K562 (cell line): ENCODE measurements around the gene CD300H. TPM values are rescaled to one million over a fixed set of nuclear protein-coding genes. Genes with fewer than 3 reads are reported as not detected.

Experiments used
- ATAC-seq: fragments of 200-7000 bp; cut with Tn5 transposase; 3 replicates; pipeline ENCODE4 v1.9.1; 2020; ENCODE audit warnings: moderate library complexity
- BruUV-seq: library from RNA; stranded (reverse); fragments of 400-500 nt; replicated peaks from 2 replicates; lab custom pipeline; 2021; lab: Mats Ljungman, UMichigan
- CTCF ChIA-PET: fragments of 300-600 bp; formaldehyde crosslinking; extraction: SDS; loops from one replicate; lab custom pipeline; 2021; ENCODE audit warnings: low intra/inter-chr PET ratio; lab: Yijun Ruan, JAX
- POLR2A ChIA-PET: fragments of 300-600, 350-650 bp; sonication (Branson Sonifier 250); formaldehyde crosslinking; extraction: SDS; loops from one replicate; lab custom pipeline; 2021; ENCODE audit warnings: antibody characterized with exemption, inconsistent platforms; lab: Yijun Ruan, JAX
- DNase-seq, 4 experiments: peaks; one replicate each; pipeline versions ENCODE4 v3.0.0 to v3.0.0-alpha.2; 2011 to 2018; ENCODE audit warnings: low spot score in 3 of 4, mixed read lengths in 3 of 4; ENCODE audit errors: extremely low read depth in 1 of 4
- FAIRE-seq: peaks from 2 replicates; lab custom pipeline; 2011; peaks lifted over from hg19 to GRCh38; lab: Jason Lieb, UNC
- H2AFZ ChIP-seq: 2 replicates; pipeline ENCODE4 v1.6.0; 2011; ENCODE audit warnings: low read depth, low read length, control low read depth, inconsistent platforms
- H3K27ac ChIP-seq: fragments of 200-600 bp; 3 replicates; pipeline ENCODE4 v1.8.0; 2011; ENCODE audit warnings: low read depth, mild to moderate bottlenecking, control low read depth, inconsistent platforms, low read length, moderate library complexity, mixed read lengths; ENCODE audit errors: extremely low read depth
- H3K27me3 ChIP-seq, 2 experiments: fragments of 300-600 bp in 1 of 2; 2 replicates in 1 of 2; 3 replicates in 1 of 2; pipeline versions ENCODE4 v1.6.0 to v1.8.0; 2011; ENCODE audit warnings: inconsistent platforms in 2 of 2, low read length in 2 of 2, mild to moderate bottlenecking in 1 of 2, mixed read lengths in 1 of 2, moderate library complexity in 1 of 2; ENCODE audit not compliant: control insufficient read depth in 2 of 2, insufficient read depth in 2 of 2
- H3K36me3 ChIP-seq: fragments of 300-600 bp; 3 replicates; pipeline ENCODE4 v1.8.0; 2011; ENCODE audit warnings: mild to moderate bottlenecking, low read length, inconsistent platforms; ENCODE audit not compliant: control insufficient read depth, insufficient read depth
- H3K4me1 ChIP-seq, 2 experiments: fragments of 200-600 bp in 1 of 2; replicated peaks in 1 of 2; 2 replicates in 1 of 2; 3 replicates in 1 of 2; pipeline versions ENCODE4 v1.5.1 to v1.8.0; 2011; ENCODE audit warnings: inconsistent platforms in 2 of 2, low read length in 2 of 2, mild to moderate bottlenecking in 1 of 2, mixed read lengths in 1 of 2, moderate library complexity in 1 of 2; ENCODE audit not compliant: control insufficient read depth in 2 of 2, insufficient read depth in 2 of 2
- H3K4me2 ChIP-seq: 2 replicates; pipeline ENCODE4 v1.6.1; 2011; ENCODE audit warnings: low read length, control low read depth, inconsistent platforms, mixed read lengths; ENCODE audit not compliant: insufficient read depth
- H3K4me3 ChIP-seq: fragments of 200-600 bp; sonication (generic), shearing (Covaris generic); 2 replicates; pipeline ENCODE4 v1.5.1; 2016; ENCODE audit warnings: control low read depth, inconsistent platforms
- H3K79me2 ChIP-seq: fragments of 200-600 bp; 3 replicates; pipeline ENCODE4 v1.8.0; 2011; ENCODE audit warnings: low read length, inconsistent platforms; ENCODE audit not compliant: control insufficient read depth, insufficient read depth
- H3K9ac ChIP-seq, 2 experiments: 2 replicates each; pipeline versions ENCODE4 v1.6.0 to v1.6.1; 2011; ENCODE audit warnings: low read depth in 2 of 2, low read length in 2 of 2, control low read depth in 1 of 2, inconsistent platforms in 1 of 2, mild to moderate bottlenecking in 1 of 2, mixed read lengths in 1 of 2; ENCODE audit not compliant: insufficient read depth in 1 of 2
- H3K9me1 ChIP-seq: one replicate; pipeline ENCODE4 v1.6.0; 2011; ENCODE audit warnings: inconsistent platforms, mild to moderate bottlenecking, low read length, moderate library complexity; ENCODE audit not compliant: control insufficient read depth, insufficient read depth
- H3K9me3 ChIP-seq: replicated peaks from 2 replicates; pipeline ENCODE4 v1.5.1; 2011; ENCODE audit warnings: low read depth, low read length, inconsistent platforms; ENCODE audit not compliant: control insufficient read depth, insufficient read depth
- H4K20me1 ChIP-seq: replicated peaks from 2 replicates; pipeline ENCODE4 v1.6.1; 2011; ENCODE audit warnings: low read length, inconsistent platforms, mixed read lengths; ENCODE audit not compliant: control insufficient read depth, insufficient read depth
- CC2D1A ChIP-seq: fragments of 450-650 bp; IDR thresholded peaks from 2 replicates; pipeline ENCODE4 v1.6.1; 2017; ENCODE audit warnings: mild to moderate bottlenecking
- CTCF ChIP-seq, 3 experiments: IDR thresholded peaks in 2 of 3; conservative IDR thresholded peaks in 1 of 3; 2 replicates each; pipeline ENCODE4 v1.5.1; 2011 to 2012; ENCODE audit warnings: low read length in 3 of 3, mild to moderate bottlenecking in 3 of 3, control low read depth in 2 of 3, improper control_type of control experiment in 1 of 3, inconsistent platforms in 1 of 3, low read depth in 1 of 3, mixed read lengths in 1 of 3, moderate library complexity in 1 of 3; ENCODE audit not compliant: insufficient read depth in 2 of 3
- DEAF1 ChIP-seq: fragments of 450-650 bp; formaldehyde crosslinking; IDR thresholded peaks from 2 replicates; pipeline ENCODE4 v1.4.0; 2020; ENCODE audit warnings: mild to moderate bottlenecking, moderate library complexity
- POLR2AphosphoS2 ChIP-seq: IDR thresholded peaks from 2 replicates; pipeline ENCODE4 v1.6.1; 2012; ENCODE audit warnings: low read length, improper control_type of control experiment
- RAD21 ChIP-seq, 2 experiments: fragments of 250-450 bp in 1 of 2; fragments of 450-650 bp in 1 of 2; sonication (Bioruptor Pico) in 1 of 2; formaldehyde crosslinking in 1 of 2; IDR thresholded peaks in 1 of 2; conservative IDR thresholded peaks in 1 of 2; 2 replicates each; pipeline versions ENCODE4 v1.4.0 to v1.8.0; 2020 to 2022; ENCODE audit warnings: mild to moderate bottlenecking in 2 of 2, moderate library complexity in 1 of 2
- SMC3 ChIP-seq: conservative IDR thresholded peaks from 2 replicates; pipeline ENCODE4 v1.6.1; 2011; ENCODE audit warnings: low read depth, low read length, improper control_type of control experiment; ENCODE audit not compliant: insufficient read depth
- TSC22D4 ChIP-seq: fragments of 450-650 bp; IDR thresholded peaks from 2 replicates; pipeline ENCODE4 v1.6.1; 2016; ENCODE audit warnings: missing genetic modification characterization, missing biosample characterization, control low read depth
- XRCC3 ChIP-seq: fragments of 450-650 bp; IDR thresholded peaks from 2 replicates; pipeline ENCODE4 v1.6.1; 2017; ENCODE audit warnings: mild to moderate bottlenecking, moderate library complexity
- WGBS: fragments of 100-300 bp; shearing (Covaris generic); methylation state at CpG from one replicate; pipeline ENCODE4 v1.1.6; 2016; ENCODE audit warnings: low coverage, mixed read lengths; ENCODE audit not compliant: insufficient coverage; ENCODE audit errors: missing lambda C conversion rate; 5-methylcytosine and 5-hydroxymethylcytosine counted together
- in situ Hi-C: fragments of 300-500 bp; cut with MboI; formaldehyde crosslinking; loops from 4 replicates; pipeline ENCODE4 v1.15.0; 2018; ENCODE audit warnings: inconsistent platforms, mixed read lengths
- intact Hi-C: fragments of 100-400 bp; cut with micrococcal nuclease; formaldehyde crosslinking; loops from 2 replicates; pipeline ENCODE4 v1.14.2; 2022
- polyA plus RNA-seq, 8 experiments: library from polyadenylated mRNA; depleted of rRNA in 4 of 8; stranded (reverse) in 5 of 8; unstranded in 3 of 8; fragments of >200 nt; fragmentation: Nextera tagmentation in 2 of 8; fragmentation: Illumina TruSeq in 1 of 8; extraction: Ambion mirVana in 2 of 8; extraction: Trizol in 1 of 8; gene quantifications; 2 replicates each; pipeline versions ENCODE4 v1.2.1 to v1.2.3, GENCODE V29; 2011 to 2014; ENCODE audit warnings: inconsistent platforms in 1 of 8, missing spikeins in 1 of 8
- total RNA-seq, 7 experiments: library from RNA; depleted of rRNA in 6 of 7; stranded (reverse); fragments of >200 nt in 6 of 7; fragmentation: Illumina TruSeq in 2 of 7; extraction: Trizol in 2 of 7; gene quantifications; 2 replicates each; pipeline versions ENCODE4 v1.2.1 to v1.2.3, GENCODE V29; 2011 to 2021; ENCODE audit warnings: low replicate concordance in 1 of 7

Gene CD300H
- total and polyA plus RNA-seq, 9 of the 15 experiments (the other 6 are each of a cell fraction or from before 2014, with no cell fraction given) = not detected

GRCh38 chr17:74601944-74602572 is 34.7 kb upstream of the CD300H start:
- ChIA-PET POLR2A (interaction anchor here (0.9 kb wide), 1 partner anchor 15 kb away, joined by 3 read pairs; no protein-coding TSS in a partner anchor), CTCF (interaction anchor here (0.6 to 2.4 kb wide), 3 partner anchors 69 to 223 kb away, joined by 4 to 12 read pairs (median 4); no protein-coding TSS in a partner anchor)
- no peaks in the 10 kb centered on the region for H4K20me1 ChIP-seq
- peak; percentile 92 for FAIRE-seq
- peak; percentile 65 to 74 (median 71) for DNase-seq
- no TSS peak for BruUV-seq
- H3K4me3 ChIP-seq = no peak overlapping the region
- no peaks in the 10 kb centered on the region for H3K9me3 ChIP-seq
- WGBS = under 1% methylated on average over 12 of the region's 12 CpGs
- no peak overlapping the region for H3K9ac ChIP-seq
- no peak overlapping the region for H2AFZ ChIP-seq
- H3K4me1 ChIP-seq = no peaks in the 10 kb centered on the region
- H3K27me3 ChIP-seq = peaks cover 3 to 51% of the 10 kb centered on the region in 2 experiments; a peak in 3 of 5 replicates
- intact Hi-C loops (loop anchor here (2.0 to 5.0 kb wide), 2 partner anchors 223 to 300 kb away; no protein-coding TSS in a partner anchor), in situ Hi-C loops (no loop called here)
- no peaks in the 10 kb centered on the region for H3K79me2 ChIP-seq
- H3K4me2 ChIP-seq = no peak overlapping the region
- no peaks in the 10 kb centered on the region for H3K9me1 ChIP-seq
- no peaks in the 10 kb centered on the region for H3K36me3 ChIP-seq
- TF ChIP-seq TSC22D4 (tag) (0 out of 2 replicates have a peak, but pooled peaks have one; percentile 36), POLR2AphosphoS2 (no peak), DEAF1 (CRISPR knock-in tag) (peak; percentile 69), CTCF (IDR thresholded peaks at IDR 0.05 in 2 of 3, conservative IDR thresholded peaks at IDR 0.05 in 1 of 3; ENCODE audit: insufficient read depth in 2 of 3, low read depth in 1 of 3, low read length in 3 of 3) (peak; percentile 73 to 83 (median 81)), CC2D1A (peak; percentile 33; the same call in 1 of the 2 replicates), RAD21 (CRISPR knock-in tag; conservative IDR thresholded peaks at IDR 0.05 in 1 of 2, IDR thresholded peaks at IDR 0.05 in 1 of 2) (peak; percentile 76 to 80), XRCC3 (no peak), SMC3 (peak; percentile 40; the same call in 1 of the 2 replicates)
- TF ChIP-seq, all 486 proteins: peak for 6
- H3K27ac ChIP-seq = no peak overlapping the region
- peak; percentile 90 for ATAC-seq
